Right lobe of liver (tissue), 6 donors: ENCODE data around the gene CSH2. TPM values are rescaled to one million over a fixed set of nuclear protein-coding genes. Genes with fewer than 3 reads are reported as not detected.
A peak's percentile ranks its signal among the peaks of the same experiment; 100 is the strongest.

Experiments
- ATAC-seq, 4 donors: fragments of 200-7000 bp; cut with Tn5 transposase; one replicate each; pipeline ENCODE4 v1.9.1; 2020; ENCODE audit warnings: mild to moderate bottlenecking in 4 of 4, moderate library complexity in 4 of 4
- DNase-seq, 3 donors: peaks; one replicate each; pipeline ENCODE4 v3.0.0-alpha.2; 2020
- H3K27ac ChIP-seq, 3 donors: fragments of 200-600 bp; one replicate each; pipeline ENCODE4 v1.8.0; 2022
- H3K27me3 ChIP-seq, 2 donors: fragments of 200-600 bp; one replicate each; pipeline ENCODE4 v1.8.0; 2022
- H3K36me3 ChIP-seq, 4 donors: fragments of 200-600 bp; sonication (generic) in 1 of 4; one replicate each; pipeline versions ENCODE4 v1.5.1 to v1.8.0; 2017 to 2022; ENCODE audit warnings: control low read depth in 1 of 4
- H3K4me1 ChIP-seq, 4 donors: fragments of 200-600 bp; sonication (generic) in 1 of 4; one replicate each; pipeline versions ENCODE4 v1.5.1 to v1.8.0; 2017 to 2022; ENCODE audit warnings: control low read depth in 1 of 4
- H3K4me3 ChIP-seq, 3 donors: fragments of 200-600 bp; one replicate each; pipeline ENCODE4 v1.8.0; 2022
- H3K9me3 ChIP-seq, 4 donors: fragments of 200-600 bp; sonication (generic) in 1 of 4; one replicate each; pipeline versions ENCODE4 v1.5.1 to v1.8.0; 2017 to 2022; ENCODE audit warnings: control low read depth in 1 of 4
- POLR2A ChIP-seq: fragments of 450-650 bp; IDR thresholded peaks from one replicate; pipeline ENCODE4 v1.6.1; 2017; ENCODE audit warnings: antibody characterized with exemption, mild to moderate bottlenecking
- WGBS: methylation state at CpG from one replicate; pipeline ENCODE4 v1.1.6; 2018; ENCODE audit warnings: low coverage, low lambda C conversion rate; ENCODE audit not compliant: insufficient coverage; ENCODE audit errors: missing lambda C conversion rate; 5-methylcytosine and 5-hydroxymethylcytosine counted together
- intact Hi-C, 2 donors: fragments of 100-400 bp; cut with DNase I; formaldehyde crosslinking; loops; one replicate each; pipeline versions ENCODE4 v1.11.2 to v1.14.1; 2022
- total RNA-seq, 6 experiments: library from RNA; depleted of rRNA in 2 of 6; stranded (reverse); fragments of >200 nt in 2 of 6; fragmentation: NEBNext Ultra II Directional in 3 of 6; extraction: Animal tissue kit (Norgen Biotek cat#: 25700) in 3 of 6; gene quantifications; one replicate each; pipeline versions ENCODE4 v1.1.0 to v1.2.4, GENCODE V29; 2016 to 2023
- TF ChIP-seq, protein P1 (sequence below), 4 donors: fragments of 200-600 bp in 3 of 4; fragments of 450-650 bp in 1 of 4; IDR thresholded peaks; one replicate each; pipeline versions ENCODE4 v1.5.1 to v1.8.0; 2016 to 2022; ENCODE audit warnings: antibody characterized with exemption in 4 of 4, mild to moderate bottlenecking in 2 of 4
- donor health status: DM: no; HTN: yes; CAD: no.
- donor health status: DM: no; HTN: no; CAD: no.
- donor health status: DM: no; HTN: no; CAD: no.
- donor health status: DM: no; HTN: yes; CAD: no.
- donor health status: DM: no; HTN: yes; CAD: no.

CSH2 gene
- total RNA-seq, 6 experiments from 2014 or later = not detected

DNA sequence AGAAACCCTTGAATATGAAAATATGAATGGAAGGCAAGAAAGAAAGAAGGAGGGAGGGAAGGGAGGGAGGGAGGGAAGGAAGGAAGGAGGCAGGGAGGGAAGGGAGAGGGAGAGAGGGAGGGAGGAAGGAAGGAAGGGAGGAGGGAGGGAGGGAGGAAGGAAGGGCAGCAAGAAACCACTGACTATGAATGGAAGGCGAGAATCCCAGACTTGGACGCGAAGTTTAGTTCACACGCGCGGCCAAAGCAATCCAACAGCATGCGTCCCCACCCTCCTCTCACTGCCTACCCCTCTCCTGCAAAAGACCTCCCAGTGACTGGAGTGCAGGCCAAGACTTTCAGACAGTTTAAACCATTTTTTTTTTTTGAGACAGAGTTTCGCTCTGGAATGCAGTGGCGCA, 23.1 kb downstream of the CSH2 start:
- DNase-seq = no peak
- Histone ChIP-seq H3K27me3 (no peaks in the 10 kb centered on the region), H3K9me3 (no peaks in the 10 kb centered on the region), H3K36me3 (no peaks in the 10 kb centered on the region), H3K4me3 (no peak overlapping the region), H3K27ac (no peak overlapping the region), H3K4me1 (no peaks in the 10 kb centered on the region)
- 78% methylated on average over 4 of the region's 9 CpGs for WGBS
- intact Hi-C loops = no loop called here
- no peak for ATAC-seq
- TF ChIP-seq, protein P1, sequence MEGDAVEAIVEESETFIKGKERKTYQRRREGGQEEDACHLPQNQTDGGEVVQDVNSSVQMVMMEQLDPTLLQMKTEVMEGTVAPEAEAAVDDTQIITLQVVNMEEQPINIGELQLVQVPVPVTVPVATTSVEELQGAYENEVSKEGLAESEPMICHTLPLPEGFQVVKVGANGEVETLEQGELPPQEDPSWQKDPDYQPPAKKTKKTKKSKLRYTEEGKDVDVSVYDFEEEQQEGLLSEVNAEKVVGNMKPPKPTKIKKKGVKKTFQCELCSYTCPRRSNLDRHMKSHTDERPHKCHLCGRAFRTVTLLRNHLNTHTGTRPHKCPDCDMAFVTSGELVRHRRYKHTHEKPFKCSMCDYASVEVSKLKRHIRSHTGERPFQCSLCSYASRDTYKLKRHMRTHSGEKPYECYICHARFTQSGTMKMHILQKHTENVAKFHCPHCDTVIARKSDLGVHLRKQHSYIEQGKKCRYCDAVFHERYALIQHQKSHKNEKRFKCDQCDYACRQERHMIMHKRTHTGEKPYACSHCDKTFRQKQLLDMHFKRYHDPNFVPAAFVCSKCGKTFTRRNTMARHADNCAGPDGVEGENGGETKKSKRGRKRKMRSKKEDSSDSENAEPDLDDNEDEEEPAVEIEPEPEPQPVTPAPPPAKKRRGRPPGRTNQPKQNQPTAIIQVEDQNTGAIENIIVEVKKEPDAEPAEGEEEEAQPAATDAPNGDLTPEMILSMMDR (IDR thresholded peaks at IDR 0.05) = no peak
- TF ChIP-seq POLR2A = no peak

DNA sequence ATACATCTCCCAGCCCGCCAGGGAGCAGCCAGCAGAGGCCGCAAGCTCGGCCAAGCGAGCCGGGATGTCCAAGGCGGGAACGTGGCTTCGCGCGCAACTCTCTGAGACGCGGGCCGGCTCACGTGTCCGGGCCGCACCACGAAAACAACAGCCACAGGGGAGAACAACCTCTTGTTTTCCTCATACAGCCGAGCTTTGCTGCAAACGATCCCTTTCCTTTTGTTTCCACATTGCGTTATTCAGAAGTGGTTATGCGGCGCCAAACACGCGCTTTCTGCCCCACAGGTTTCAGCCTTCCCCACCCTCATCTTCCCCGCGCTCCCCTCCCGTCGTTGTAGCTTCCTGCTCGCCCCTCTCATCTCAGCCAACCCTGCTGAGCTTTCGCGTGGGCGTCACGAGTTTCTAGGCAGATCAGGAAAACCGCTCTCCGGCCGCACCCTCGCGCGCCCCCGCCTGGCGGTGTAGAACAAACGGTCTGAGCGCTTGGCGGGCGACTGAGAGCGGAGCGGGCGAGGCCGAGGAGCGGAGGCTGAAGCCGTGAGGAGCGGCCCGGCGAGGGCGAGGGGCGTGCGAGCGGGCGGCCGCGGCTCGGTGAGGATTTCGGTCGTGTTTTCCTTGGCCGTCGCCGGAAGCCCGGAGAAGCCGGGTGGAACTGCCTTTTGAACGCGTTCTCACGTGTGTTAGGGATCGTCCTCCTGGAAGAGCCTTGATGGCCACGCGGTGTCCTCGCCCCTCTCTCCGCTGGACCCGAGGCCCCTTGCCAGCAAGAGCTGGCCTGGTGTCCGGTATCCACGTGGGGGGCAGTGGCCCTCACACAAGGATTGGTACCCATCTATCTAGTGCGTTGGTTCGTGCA, 24.4 kb downstream of the CSH2 start:
- Histone ChIP-seq H3K27ac (peak overlapping the region in 2 of 3 donors; percentile 34 to 35), H3K4me1 (no peaks in the 10 kb centered on the region), H3K27me3 (no peaks in the 10 kb centered on the region), H3K36me3 (no peaks in the 10 kb centered on the region), H3K4me3 (peak overlapping the region; percentile 14 to 35 (median 18)), H3K9me3 (no peaks in the 10 kb centered on the region)
- ATAC-seq (peak; percentile 94 to 99 (median 96)), DNase-seq (peak; percentile 90 to 95 (median 94))
- intact Hi-C loops = no loop called here
- TF ChIP-seq, protein P1 (IDR thresholded peaks at IDR 0.05) = peak; percentile 45 to 70 (median 50)
- TF ChIP-seq POLR2A = no peak
- 2% methylated on average over 32 of the region's 82 CpGs for WGBS

- no peak overlapping the region for H3K4me3 ChIP-seq
- no peaks in the 10 kb centered on the region for H3K36me3 ChIP-seq
- H3K9me3 ChIP-seq = peaks cover 0 to under 1% (median 0%) of the 10 kb centered on the region in 4 donors
- DNase-seq (no peak), ATAC-seq (no peak)
- intact Hi-C loops = no loop called here
- H3K4me1 ChIP-seq = peaks cover 0 to 6% (median 3%) of the 10 kb centered on the region in 4 donors
- no peaks in the 10 kb centered on the region for H3K27me3 ChIP-seq
- TF ChIP-seq POLR2A = no peak
- TF ChIP-seq, protein P1 (IDR thresholded peaks at IDR 0.05) = no peak
- H3K27ac ChIP-seq = no peak overlapping the region
- whole genome bisulfite sequencing = 0% methylated on average over 1 of the region's 3 CpGs
Measured at GRCh38 chr17:63847525-63848249, 25.8 kb downstream of the CSH2 start.

- H3K36me3 ChIP-seq = no peaks in the 10 kb centered on the region
- peaks cover 3 to 17% (median 10%) of the 10 kb centered on the region in 4 donors for H3K4me1 ChIP-seq
- WGBS = 4% methylated on average over 1 of the region's 1 CpG
- no peak overlapping the region for H3K4me3 ChIP-seq
- no peak overlapping the region for H3K27ac ChIP-seq
- no peak for TF ChIP-seq POLR2A
- TF ChIP-seq, protein P1 (IDR thresholded peaks at IDR 0.05) = no peak
- no peaks in the 10 kb centered on the region for H3K27me3 ChIP-seq
- intact Hi-C loops = no loop called here
- DNase-seq (no peak), ATAC-seq (no peak)
- peaks cover 0 to 3% (median 0%) of the 10 kb centered on the region in 4 donors for H3K9me3 ChIP-seq
Measured at GRCh38 chr17:63845509-63845908, 28.0 kb downstream of the CSH2 start.
